HepG2 (cell line): Measurements from ENCODE around the gene THSD4.

Experiments used
- EHMT2 ChIP-seq: fragments of 200-600 bp; sonication (generic); IDR thresholded peaks from 2 replicates; pipeline ENCODE4 v1.7.0; 2017; ENCODE audit warnings: antibody characterized with exemption, low read depth, low read length, borderline replicate concordance
- POLR2A ChIP-seq, 2 experiments: IDR thresholded peaks; 2 replicates each; pipeline ENCODE4 v1.6.1; 2011; ENCODE audit warnings: low read depth in 2 of 2, low read length in 2 of 2, mild to moderate bottlenecking in 1 of 2, moderate library complexity in 1 of 2; ENCODE audit not compliant: insufficient read depth in 1 of 2
- SNRNP70 ChIP-seq: fragments of 200-400 bp; formaldehyde crosslinking; IDR thresholded peaks from 2 replicates; pipeline ENCODE4 v1.6.1; 2017; ENCODE audit warnings: mild to moderate bottlenecking, low read depth, low read length, moderate library complexity
- ZFP1 ChIP-seq: IDR thresholded peaks from 2 replicates; pipeline ENCODE4 v1.6.1; 2016
- TF ChIP-seq, protein P1 (sequence below): sonication (generic); formaldehyde crosslinking; IDR thresholded peaks from 2 replicates; pipeline ENCODE4 v1.5.0; 2020; ENCODE audit warnings: mild to moderate bottlenecking, missing genetic modification reagents, moderate library complexity
- TF ChIP-seq, protein P2 (sequence below): sonication (generic); formaldehyde crosslinking; IDR thresholded peaks from 2 replicates; pipeline ENCODE4 v1.4.0; 2020; ENCODE audit warnings: missing genetic modification reagents

DNA sequence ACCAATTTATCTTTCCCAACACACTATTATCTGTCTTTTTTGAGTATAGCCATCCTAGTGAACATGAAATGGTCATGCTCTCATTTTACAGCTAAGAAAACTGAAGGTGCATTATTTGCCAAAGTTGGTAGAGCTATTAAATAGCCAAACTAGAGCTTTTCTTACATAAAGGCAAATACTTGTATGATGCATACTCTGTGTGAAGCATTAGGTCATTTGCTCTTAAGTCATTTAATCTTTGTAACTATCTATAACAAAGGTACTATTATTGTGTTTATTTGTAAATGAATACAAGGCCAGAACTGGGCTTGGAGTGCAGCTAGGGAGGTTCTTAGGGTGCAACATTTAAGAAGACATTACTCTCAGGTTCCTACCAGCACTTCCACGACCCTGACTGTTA, 123.7 kb downstream of the THSD4 start:
- TF ChIP-seq POLR2A (IDR thresholded peaks at IDR 0.05; ENCODE audit: insufficient read depth in 1 of 2, low read depth in 2 of 2, low read length in 2 of 2) (no peak), SNRNP70 (no peak), ZFP1 (CRISPR knock-in tag) (no peak), EHMT2 (no peak)
- TF ChIP-seq, protein P1, sequence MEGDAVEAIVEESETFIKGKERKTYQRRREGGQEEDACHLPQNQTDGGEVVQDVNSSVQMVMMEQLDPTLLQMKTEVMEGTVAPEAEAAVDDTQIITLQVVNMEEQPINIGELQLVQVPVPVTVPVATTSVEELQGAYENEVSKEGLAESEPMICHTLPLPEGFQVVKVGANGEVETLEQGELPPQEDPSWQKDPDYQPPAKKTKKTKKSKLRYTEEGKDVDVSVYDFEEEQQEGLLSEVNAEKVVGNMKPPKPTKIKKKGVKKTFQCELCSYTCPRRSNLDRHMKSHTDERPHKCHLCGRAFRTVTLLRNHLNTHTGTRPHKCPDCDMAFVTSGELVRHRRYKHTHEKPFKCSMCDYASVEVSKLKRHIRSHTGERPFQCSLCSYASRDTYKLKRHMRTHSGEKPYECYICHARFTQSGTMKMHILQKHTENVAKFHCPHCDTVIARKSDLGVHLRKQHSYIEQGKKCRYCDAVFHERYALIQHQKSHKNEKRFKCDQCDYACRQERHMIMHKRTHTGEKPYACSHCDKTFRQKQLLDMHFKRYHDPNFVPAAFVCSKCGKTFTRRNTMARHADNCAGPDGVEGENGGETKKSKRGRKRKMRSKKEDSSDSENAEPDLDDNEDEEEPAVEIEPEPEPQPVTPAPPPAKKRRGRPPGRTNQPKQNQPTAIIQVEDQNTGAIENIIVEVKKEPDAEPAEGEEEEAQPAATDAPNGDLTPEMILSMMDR: no peak
- TF ChIP-seq, protein P2, sequence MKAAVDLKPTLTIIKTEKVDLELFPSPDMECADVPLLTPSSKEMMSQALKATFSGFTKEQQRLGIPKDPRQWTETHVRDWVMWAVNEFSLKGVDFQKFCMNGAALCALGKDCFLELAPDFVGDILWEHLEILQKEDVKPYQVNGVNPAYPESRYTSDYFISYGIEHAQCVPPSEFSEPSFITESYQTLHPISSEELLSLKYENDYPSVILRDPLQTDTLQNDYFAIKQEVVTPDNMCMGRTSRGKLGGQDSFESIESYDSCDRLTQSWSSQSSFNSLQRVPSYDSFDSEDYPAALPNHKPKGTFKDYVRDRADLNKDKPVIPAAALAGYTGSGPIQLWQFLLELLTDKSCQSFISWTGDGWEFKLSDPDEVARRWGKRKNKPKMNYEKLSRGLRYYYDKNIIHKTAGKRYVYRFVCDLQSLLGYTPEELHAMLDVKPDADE: no peak
